NCI-H128 (cell line): ENCODE data around the gene PHACTR1.
"Not testable (repeated sequence)": the region's sequence is repeated elsewhere in the genome, so short reads cannot be mapped to it uniquely, and the experiment has no call there.

ENCODE experiments used
- DNase-seq: peaks from one replicate; lab custom pipeline; 2025; ENCODE audit not compliant: unreplicated experiment; lab: John Stamatoyannopoulos, UW

PHACTR1 gene

GRCh38 chr6:13300643-13301590, 584.4 kb downstream of the PHACTR1 start:
- no peak for DNase-seq

GRCh38 chr6:13302291-13302690, 585.7 kb downstream of the PHACTR1 start:
- DNase-seq, result no peak

- no peak for DNase-seq
Observed at GRCh38 chr6:13302751-13303667, 586.4 kb downstream of the PHACTR1 start.

GRCh38 chr6:13303668-13304017, 587.1 kb downstream of the PHACTR1 start:
- DNase-seq, result no peak

- no peak for DNase-seq
Observed at GRCh38 chr6:13304101-13304500, 587.5 kb downstream of the PHACTR1 start.

- DNase-seq, result no peak
Observed at GRCh38 chr6:13304580-13305260, 588.2 kb downstream of the PHACTR1 start.

GRCh38 chr6:13305288-13305687, 588.7 kb downstream of the PHACTR1 start:
- no peak for DNase-seq

- no peak for DNase-seq
Observed at GRCh38 chr6:13305791-13306190, 589.2 kb downstream of the PHACTR1 start.

GRCh38 chr6:13307508-13307995, 591.0 kb downstream of the PHACTR1 start:
- DNase-seq, result no peak

GRCh38 chr6:13308332-13308731, 591.8 kb downstream of the PHACTR1 start:
- DNase-seq, result no peak

GRCh38 chr6:13311155-13311554, 594.6 kb downstream of the PHACTR1 start:
- no peak for DNase-seq

GRCh38 chr6:13314806-13315205, 598.2 kb downstream of the PHACTR1 start:
- DNase-seq, result no peak

- no peak for DNase-seq
Observed at GRCh38 chr6:13315896-13316295, 599.3 kb downstream of the PHACTR1 start.

GRCh38 chr6:13318821-13319220, 602.3 kb downstream of the PHACTR1 start:
- no peak for DNase-seq

GRCh38 chr6:13319891-13320564, 603.5 kb downstream of the PHACTR1 start:
- no peak for DNase-seq

- not testable (repeated sequence) for DNase-seq
Observed at GRCh38 chr6:13326031-13326586, 609.5 kb downstream of the PHACTR1 start.

GRCh38 chr6:13327691-13328075, 611.1 kb downstream of the PHACTR1 start:
- DNase-seq, result no peak

- DNase-seq, result peak; percentile 78
Observed at GRCh38 chr6:13328076-13328874, 611.7 kb downstream of the PHACTR1 start, which contains the start of gene TBC1D7. Gene TBC1D7 (minus strand): TSS chr6:13328537. CDS start chr6:13326898, 1,639 bp downstream.

- DNase-seq, result no peak
Observed at GRCh38 chr6:13328875-13329183, 612.3 kb downstream of the PHACTR1 start.
